ENCODE results near the gene RAI14. TPM values are rescaled to one million over a fixed set of nuclear protein-coding genes. Genes with fewer than 3 reads are reported as not detected.

The RAI14 gene
- total RNA-seq: 115 and 199 TPM in 2 replicates

GRCh38 chr5:34656001-34656699 is at the start of gene RAI14:
Gene RAI14, plus strand, starts transcription at chr5:34656328. Its CDS starts 30,592 bp downstream, at chr5:34686920.

GRCh38 chr5:34838785-34839714 is 182.9 kb downstream of the RAI14 start, which contains the start of gene TTC23L:
Gene TTC23L, plus strand, starts transcription at chr5:34839164. Its CDS starts 1,508 bp downstream, at chr5:34840672.

Other genes with a start within 250 kb of the RAI14 start
- 0.15 TPM in 1 of 2 replicates, not detected in the other for gene TTC23L, start 182.8 kb downstream of the RAI14 start, total RNA-seq